Right lobe of liver (tissue), 6 donors: ENCODE data around the gene CDR2L. TPM values are rescaled to one million over a fixed set of nuclear protein-coding genes. Genes with fewer than 3 reads are reported as not detected.
A peak's percentile ranks its signal among the peaks of the same experiment; 100 is the strongest.
"Not testable (repeated sequence)": the region's sequence is repeated elsewhere in the genome, so short reads cannot be mapped to it uniquely, and the experiment has no call there.

Experiments used
- ATAC-seq, 4 donors: fragments of 200-7000 bp; cut with Tn5 transposase; one replicate each; pipeline ENCODE4 v1.9.1; 2020; ENCODE audit warnings: mild to moderate bottlenecking in 4 of 4, moderate library complexity in 4 of 4
- DNase-seq, 3 donors: peaks; one replicate each; pipeline ENCODE4 v3.0.0-alpha.2; 2020
- H3K27ac ChIP-seq, 3 donors: fragments of 200-600 bp; one replicate each; pipeline ENCODE4 v1.8.0; 2022
- H3K27me3 ChIP-seq, 2 donors: fragments of 200-600 bp; one replicate each; pipeline ENCODE4 v1.8.0; 2022
- H3K36me3 ChIP-seq, 4 donors: fragments of 200-600 bp; sonication (generic) in 1 of 4; one replicate each; pipeline versions ENCODE4 v1.5.1 to v1.8.0; 2017 to 2022; ENCODE audit warnings: control low read depth in 1 of 4
- H3K4me1 ChIP-seq, 4 donors: fragments of 200-600 bp; sonication (generic) in 1 of 4; one replicate each; pipeline versions ENCODE4 v1.5.1 to v1.8.0; 2017 to 2022; ENCODE audit warnings: control low read depth in 1 of 4
- H3K4me3 ChIP-seq, 3 donors: fragments of 200-600 bp; one replicate each; pipeline ENCODE4 v1.8.0; 2022
- H3K9me3 ChIP-seq, 4 donors: fragments of 200-600 bp; sonication (generic) in 1 of 4; one replicate each; pipeline versions ENCODE4 v1.5.1 to v1.8.0; 2017 to 2022; ENCODE audit warnings: control low read depth in 1 of 4
- CTCF ChIP-seq, 4 donors: fragments of 200-600 bp in 3 of 4; fragments of 450-650 bp in 1 of 4; IDR thresholded peaks; one replicate each; pipeline versions ENCODE4 v1.5.1 to v1.8.0; 2016 to 2022; ENCODE audit warnings: antibody characterized with exemption in 4 of 4, mild to moderate bottlenecking in 2 of 4
- POLR2A ChIP-seq: fragments of 450-650 bp; IDR thresholded peaks from one replicate; pipeline ENCODE4 v1.6.1; 2017; ENCODE audit warnings: antibody characterized with exemption, mild to moderate bottlenecking
- WGBS: methylation state at CpG from one replicate; pipeline ENCODE4 v1.1.6; 2018; ENCODE audit warnings: low coverage, low lambda C conversion rate; ENCODE audit not compliant: insufficient coverage; ENCODE audit errors: missing lambda C conversion rate; 5-methylcytosine and 5-hydroxymethylcytosine counted together
- intact Hi-C, 2 donors: fragments of 100-400 bp; cut with DNase I; formaldehyde crosslinking; loops; one replicate each; pipeline versions ENCODE4 v1.11.2 to v1.14.1; 2022
- total RNA-seq, 6 experiments: library from RNA; depleted of rRNA in 2 of 6; stranded (reverse); fragments of >200 nt in 2 of 6; fragmentation: NEBNext Ultra II Directional in 3 of 6; extraction: Animal tissue kit (Norgen Biotek cat#: 25700) in 3 of 6; gene quantifications; one replicate each; pipeline versions ENCODE4 v1.1.0 to v1.2.4, GENCODE V29; 2016 to 2023
- donor health status: DM: no; HTN: yes; CAD: no.
- donor health status: DM: no; HTN: no; CAD: no.
- donor health status: DM: no; HTN: no; CAD: no.
- donor health status: DM: no; HTN: yes; CAD: no.
- donor health status: DM: no; HTN: yes; CAD: no.

Gene CDR2L
- total RNA-seq, 6 experiments from 2014 or later, result 0.64 to 2.3 (median 1.4) TPM

GRCh38 chr17:74981979-74982662, 5.3 kb upstream of the CDR2L start:
- H3K27me3 ChIP-seq, result no peaks in the 10 kb centered on the region
- no peaks in the 10 kb centered on the region for H3K36me3 ChIP-seq
- peak overlapping the region; percentile 28 to 48 (median 38) for H3K4me3 ChIP-seq
- peak in 1 of 3 donors; percentile 74 for DNase-seq
- H3K27ac ChIP-seq, result peak overlapping the region in 2 of 3 donors; percentile 57 to 69
- H3K4me1 ChIP-seq, result peaks cover 0 to 19% (median 3%) of the 10 kb centered on the region in 4 donors
- WGBS, result 6% methylated on average over 22 of the region's 61 CpGs
- intact Hi-C loops, result no loop called here
- no peak for TF ChIP-seq CTCF (IDR thresholded peaks at IDR 0.05)
- TF ChIP-seq POLR2A, result peak; percentile 64
- ATAC-seq, result peak; percentile 83 to 92 (median 89)
- H3K9me3 ChIP-seq, result no peaks in the 10 kb centered on the region

- H3K27ac ChIP-seq, result peak overlapping the region in 2 of 3 donors; percentile 57 to 69
- WGBS, result 63% methylated on average over 6 of the region's 14 CpGs
- DNase-seq, ATAC-seq, H3K36me3 ChIP-seq, H3K27me3 ChIP-seq, intact Hi-C loops, H3K9me3 ChIP-seq: not testable (repeated sequence)
- H3K4me1 ChIP-seq, result peaks cover 0 to 21% (median 3%) of the 10 kb centered on the region in 4 donors
- peak overlapping the region; percentile 28 to 48 (median 38) for H3K4me3 ChIP-seq
Observed at GRCh38 chr17:74982663-74983313, 4.6 kb upstream of the CDR2L start.

GRCh38 chr17:74986206-74986576, 1.2 kb upstream of the CDR2L start:
- 89% methylated on average over 3 of the region's 3 CpGs for WGBS
- DNase-seq (no peak), ATAC-seq (no peak)
- H3K36me3 ChIP-seq, result no peaks in the 10 kb centered on the region
- no peak overlapping the region for H3K27ac ChIP-seq
- TF ChIP-seq POLR2A (no peak), CTCF (IDR thresholded peaks at IDR 0.05) (no peak)
- H3K4me3 ChIP-seq, result no peak overlapping the region
- intact Hi-C loops, result no loop called here
- no peaks in the 10 kb centered on the region for H3K9me3 ChIP-seq
- peaks cover 0 to 21% (median 3%) of the 10 kb centered on the region in 4 donors for H3K4me1 ChIP-seq
- H3K27me3 ChIP-seq, result peaks cover 0 to 7% of the 10 kb centered on the region in 2 donors

GRCh38 chr17:74987909-74988711, 678 bp downstream of the CDR2L start:
- peak; percentile 48 to 67 (median 60) for ATAC-seq

More at GRCh38 chr17:74987909-74988711, 678 bp downstream of the CDR2L start:
- peaks cover 0 to 7% (median 3%) of the 10 kb centered on the region in 4 donors for H3K4me1 ChIP-seq
- H3K27ac ChIP-seq, result peak overlapping the region; percentile 58 to 85 (median 80)
- peaks cover 0 to 7% of the 10 kb centered on the region in 2 donors for H3K27me3 ChIP-seq
- peak; percentile 64 to 82 (median 78) for DNase-seq
- TF ChIP-seq CTCF (IDR thresholded peaks at IDR 0.05) (peak; percentile 2 to 20 (median 8)), POLR2A (no peak)
- intact Hi-C loops, result no loop called here
- 20% methylated on average over 7 of the region's 76 CpGs for WGBS
- H3K36me3 ChIP-seq, result no peaks in the 10 kb centered on the region
- no peaks in the 10 kb centered on the region for H3K9me3 ChIP-seq
- peak overlapping the region; percentile 54 to 67 (median 58) for H3K4me3 ChIP-seq
